K562 (cell line): ENCODE measurements around the gene QARS1. TPM values are rescaled to one million over a fixed set of nuclear protein-coding genes. Genes with fewer than 3 reads are reported as not detected.
A peak's percentile ranks its signal among the peaks of the same experiment; 100 is the strongest.

Experiments used
- E2F6 ChIP-seq, 2 experiments: IDR thresholded peaks; 2 replicates each; pipeline ENCODE4 v1.6.1; 2011; ENCODE audit warnings: borderline replicate concordance in 1 of 2, control low read depth in 1 of 2, low read depth in 1 of 2, low read length in 1 of 2, mild to moderate bottlenecking in 1 of 2, mixed read lengths in 1 of 2, moderate library complexity in 1 of 2; ENCODE audit not compliant: insufficient read depth in 1 of 2, insufficient read length in 1 of 2, poor library complexity in 1 of 2, severe bottlenecking in 1 of 2; ENCODE audit errors: extremely low read depth in 1 of 2
- EP400 ChIP-seq: fragments of 450-650 bp; IDR thresholded peaks from 2 replicates; pipeline ENCODE4 v1.6.1; 2017; ENCODE audit warnings: antibody characterized with exemption, mild to moderate bottlenecking, moderate library complexity
- ERF ChIP-seq: fragments of 450-650 bp; formaldehyde crosslinking; IDR thresholded peaks from 2 replicates; pipeline ENCODE4 v1.4.0; 2020; ENCODE audit warnings: mild to moderate bottlenecking, mixed read lengths
- HDGF ChIP-seq: fragments of 450-650 bp; IDR thresholded peaks from 2 replicates; pipeline ENCODE4 v1.6.1; 2016
- NFIC ChIP-seq: fragments of 450-650 bp; IDR thresholded peaks from 2 replicates; pipeline ENCODE4 v1.6.1; 2017; ENCODE audit warnings: mild to moderate bottlenecking, inconsistent platforms
- PATZ1 ChIP-seq: fragments of 250-450 bp; sonication (Bioruptor Pico); IDR thresholded peaks from 2 replicates; pipeline ENCODE4 v1.5.0; 2020; ENCODE audit warnings: mild to moderate bottlenecking, borderline replicate concordance
- RBFOX2 ChIP-seq: fragments of 200-400 bp; formaldehyde crosslinking; IDR thresholded peaks from 2 replicates; pipeline ENCODE4 v1.6.1; 2017; ENCODE audit warnings: low read depth, mild to moderate bottlenecking, low read length, moderate library complexity
- SIN3B ChIP-seq: fragments of 450-650 bp; IDR thresholded peaks from 2 replicates; pipeline ENCODE4 v1.6.1; 2017; ENCODE audit warnings: low read depth, mild to moderate bottlenecking, moderate library complexity
- TAF1 ChIP-seq: IDR thresholded peaks from 2 replicates; pipeline ENCODE4 v1.6.1; 2011; ENCODE audit warnings: mild to moderate bottlenecking, low read length, moderate library complexity; ENCODE audit not compliant: insufficient read depth, control insufficient read depth, severe bottlenecking; ENCODE audit errors: extremely low read depth
- TAF7 ChIP-seq: fragments of 450-650 bp; IDR thresholded peaks from 2 replicates; pipeline ENCODE4 v1.6.1; 2016; ENCODE audit warnings: missing genetic modification characterization, missing compliant biosample characterization
- TOE1 ChIP-seq, 2 experiments: fragments of 450-650 bp in 1 of 2; sonication (generic) in 1 of 2; formaldehyde crosslinking in 1 of 2; IDR thresholded peaks; 2 replicates each; pipeline versions ENCODE4 v1.7.1 to v1.8.0; 2016 to 2022; ENCODE audit warnings: borderline replicate concordance in 2 of 2, mild to moderate bottlenecking in 2 of 2, antibody characterized with exemption in 1 of 2, inconsistent platforms in 1 of 2, low read depth in 1 of 2, missing genetic modification reagents in 1 of 2, moderate library complexity in 1 of 2
- ZBTB34 ChIP-seq: fragments of 250-450 bp; sonication (Bioruptor Pico); IDR thresholded peaks from 2 replicates; pipeline ENCODE4 v1.8.0; 2021; ENCODE audit warnings: mild to moderate bottlenecking, moderate library complexity
- ZBTB49 ChIP-seq: sonication (generic); formaldehyde crosslinking; IDR thresholded peaks from 2 replicates; pipeline ENCODE4 v1.8.0; 2022; ENCODE audit warnings: missing genetic modification reagents, mild to moderate bottlenecking, borderline replicate concordance
- ZNF431 ChIP-seq: sonication (generic); formaldehyde crosslinking; IDR thresholded peaks from 2 replicates; pipeline ENCODE4 v1.8.0; 2022; ENCODE audit warnings: mild to moderate bottlenecking, missing genetic modification reagents
- ZNF507 ChIP-seq: conservative IDR thresholded peaks from 2 replicates; pipeline ENCODE4 v1.6.1; 2017; ENCODE audit warnings: missing genetic modification characterization, missing compliant biosample characterization
- ZNF561 ChIP-seq: fragments of 450-650 bp; formaldehyde crosslinking; conservative IDR thresholded peaks from 2 replicates; pipeline ENCODE4 v1.4.0; 2020; ENCODE audit warnings: mild to moderate bottlenecking, moderate library complexity
- ZNF639 ChIP-seq, 2 experiments: fragments of 200-800 bp in 1 of 2; sonication (Bioruptor generic) in 1 of 2; sonication (generic) in 1 of 2; formaldehyde crosslinking in 1 of 2; IDR thresholded peaks in 1 of 2; conservative IDR thresholded peaks in 1 of 2; 2 replicates each; pipeline versions ENCODE4 v1.5.0 to v1.6.1; 2016 to 2020; ENCODE audit warnings: missing compliant biosample characterization in 1 of 2, missing genetic modification characterization in 1 of 2, missing genetic modification reagents in 1 of 2
- polyA plus RNA-seq, 8 experiments: library from polyadenylated mRNA; depleted of rRNA in 4 of 8; stranded (reverse) in 5 of 8; unstranded in 3 of 8; fragments of >200 nt; fragmentation: Nextera tagmentation in 2 of 8; fragmentation: Illumina TruSeq in 1 of 8; extraction: Ambion mirVana in 2 of 8; extraction: Trizol in 1 of 8; gene quantifications; 2 replicates each; pipeline versions ENCODE4 v1.2.1 to v1.2.3, GENCODE V29; 2011 to 2014; ENCODE audit warnings: inconsistent platforms in 1 of 8, missing spikeins in 1 of 8
- total RNA-seq, 7 experiments: library from RNA; depleted of rRNA in 6 of 7; stranded (reverse); fragments of >200 nt in 6 of 7; fragmentation: Illumina TruSeq in 2 of 7; extraction: Trizol in 2 of 7; gene quantifications; 2 replicates each; pipeline versions ENCODE4 v1.2.1 to v1.2.3, GENCODE V29; 2011 to 2021; ENCODE audit warnings: low replicate concordance in 1 of 7

QARS1 gene
- total and polyA plus RNA-seq, 9 of the 15 experiments (the other 6 are each of a cell fraction or from before 2014, with no cell fraction given), result 148 to 310 (median 273) TPM

- TF ChIP-seq ZNF639 (CRISPR knock-in tag; conservative IDR thresholded peaks at IDR 0.05 in 1 of 2, IDR thresholded peaks at IDR 0.05 in 1 of 2), result no peak
- TF ChIP-seq E2F6 (IDR thresholded peaks at IDR 0.05; ENCODE audit: borderline replicate concordance in 1 of 2, extremely low read depth in 1 of 2, insufficient read depth in 1 of 2, insufficient read length in 1 of 2, low read depth in 1 of 2, low read length in 1 of 2, poor library complexity in 1 of 2, severe bottlenecking in 1 of 2), result peak in 1 of 2 experiments; percentile 40
- no peak for TF ChIP-seq EP400
- no peak for TF ChIP-seq ZNF431
- no peak for TF ChIP-seq SIN3B
- no peak for TF ChIP-seq ZNF561
- no peak for TF ChIP-seq HDGF
- no peak for TF ChIP-seq PATZ1
- TF ChIP-seq TAF1, result peak; percentile 66
- no peak for TF ChIP-seq ZBTB49 (CRISPR knock-in tag)
- TF ChIP-seq NFIC, result no peak
- TF ChIP-seq TAF7, result peak; percentile 42; the same call in 1 of the 2 replicates
- peak; percentile 55 for TF ChIP-seq RBFOX2
- TF ChIP-seq TOE1 (IDR thresholded peaks at IDR 0.05; ENCODE audit: borderline replicate concordance), result peak; percentile 75
- TF ChIP-seq TOE1 (CRISPR knock-in tag; IDR thresholded peaks at IDR 0.05; ENCODE audit: borderline replicate concordance, low read depth), result no peak
- no peak for TF ChIP-seq ZBTB34 (CRISPR knock-in tag)
- TF ChIP-seq ERF (CRISPR knock-in tag), result no peak
- no peak for TF ChIP-seq ZNF507 (tag)
Observed at GRCh38 chr3:49133226-49133951, 28.8 kb upstream of the QARS1 start (continued).
